K562 (cell line): Measurements from ENCODE around the gene LRP3. TPM values are rescaled to one million over a fixed set of nuclear protein-coding genes. Genes with fewer than 3 reads are reported as not detected.

ENCODE experiments used
- ATAC-seq: fragments of 200-7000 bp; cut with Tn5 transposase; 3 replicates; pipeline ENCODE4 v1.9.1; 2020; ENCODE audit warnings: moderate library complexity
- BruUV-seq: library from RNA; stranded (reverse); fragments of 400-500 nt; replicated peaks from 2 replicates; lab custom pipeline; 2021; lab: Mats Ljungman, UMichigan
- CTCF ChIA-PET: fragments of 300-600 bp; formaldehyde crosslinking; extraction: SDS; loops from one replicate; lab custom pipeline; 2021; ENCODE audit warnings: low intra/inter-chr PET ratio; lab: Yijun Ruan, JAX
- POLR2A ChIA-PET: fragments of 300-600, 350-650 bp; sonication (Branson Sonifier 250); formaldehyde crosslinking; extraction: SDS; loops from one replicate; lab custom pipeline; 2021; ENCODE audit warnings: antibody characterized with exemption, inconsistent platforms; lab: Yijun Ruan, JAX
- DNase-seq, 4 experiments: peaks; one replicate each; pipeline versions ENCODE4 v3.0.0 to v3.0.0-alpha.2; 2011 to 2018; ENCODE audit warnings: low spot score in 3 of 4, mixed read lengths in 3 of 4; ENCODE audit errors: extremely low read depth in 1 of 4
- FAIRE-seq: peaks from 2 replicates; lab custom pipeline; 2011; peaks lifted over from hg19 to GRCh38; lab: Jason Lieb, UNC
- H2AFZ ChIP-seq: 2 replicates; pipeline ENCODE4 v1.6.0; 2011; ENCODE audit warnings: low read depth, low read length, control low read depth, inconsistent platforms
- H3K27ac ChIP-seq: fragments of 200-600 bp; 3 replicates; pipeline ENCODE4 v1.8.0; 2011; ENCODE audit warnings: low read depth, mild to moderate bottlenecking, control low read depth, inconsistent platforms, low read length, moderate library complexity, mixed read lengths; ENCODE audit errors: extremely low read depth
- H3K27me3 ChIP-seq, 2 experiments: fragments of 300-600 bp in 1 of 2; 2 replicates in 1 of 2; 3 replicates in 1 of 2; pipeline versions ENCODE4 v1.6.0 to v1.8.0; 2011; ENCODE audit warnings: inconsistent platforms in 2 of 2, low read length in 2 of 2, mild to moderate bottlenecking in 1 of 2, mixed read lengths in 1 of 2, moderate library complexity in 1 of 2; ENCODE audit not compliant: control insufficient read depth in 2 of 2, insufficient read depth in 2 of 2
- H3K36me3 ChIP-seq: fragments of 300-600 bp; 3 replicates; pipeline ENCODE4 v1.8.0; 2011; ENCODE audit warnings: mild to moderate bottlenecking, low read length, inconsistent platforms; ENCODE audit not compliant: control insufficient read depth, insufficient read depth
- H3K4me1 ChIP-seq, 2 experiments: fragments of 200-600 bp in 1 of 2; replicated peaks in 1 of 2; 2 replicates in 1 of 2; 3 replicates in 1 of 2; pipeline versions ENCODE4 v1.5.1 to v1.8.0; 2011; ENCODE audit warnings: inconsistent platforms in 2 of 2, low read length in 2 of 2, mild to moderate bottlenecking in 1 of 2, mixed read lengths in 1 of 2, moderate library complexity in 1 of 2; ENCODE audit not compliant: control insufficient read depth in 2 of 2, insufficient read depth in 2 of 2
- H3K4me2 ChIP-seq: 2 replicates; pipeline ENCODE4 v1.6.1; 2011; ENCODE audit warnings: low read length, control low read depth, inconsistent platforms, mixed read lengths; ENCODE audit not compliant: insufficient read depth
- H3K4me3 ChIP-seq: fragments of 200-600 bp; sonication (generic), shearing (Covaris generic); 2 replicates; pipeline ENCODE4 v1.5.1; 2016; ENCODE audit warnings: control low read depth, inconsistent platforms
- H3K79me2 ChIP-seq: fragments of 200-600 bp; 3 replicates; pipeline ENCODE4 v1.8.0; 2011; ENCODE audit warnings: low read length, inconsistent platforms; ENCODE audit not compliant: control insufficient read depth, insufficient read depth
- H3K9ac ChIP-seq, 2 experiments: 2 replicates each; pipeline versions ENCODE4 v1.6.0 to v1.6.1; 2011; ENCODE audit warnings: low read depth in 2 of 2, low read length in 2 of 2, control low read depth in 1 of 2, inconsistent platforms in 1 of 2, mild to moderate bottlenecking in 1 of 2, mixed read lengths in 1 of 2; ENCODE audit not compliant: insufficient read depth in 1 of 2
- H3K9me1 ChIP-seq: one replicate; pipeline ENCODE4 v1.6.0; 2011; ENCODE audit warnings: inconsistent platforms, mild to moderate bottlenecking, low read length, moderate library complexity; ENCODE audit not compliant: control insufficient read depth, insufficient read depth
- H3K9me3 ChIP-seq: replicated peaks from 2 replicates; pipeline ENCODE4 v1.5.1; 2011; ENCODE audit warnings: low read depth, low read length, inconsistent platforms; ENCODE audit not compliant: control insufficient read depth, insufficient read depth
- H4K20me1 ChIP-seq: replicated peaks from 2 replicates; pipeline ENCODE4 v1.6.1; 2011; ENCODE audit warnings: low read length, inconsistent platforms, mixed read lengths; ENCODE audit not compliant: control insufficient read depth, insufficient read depth
- CEBPB ChIP-seq: fragments of 450-650 bp; IDR thresholded peaks from 2 replicates; pipeline ENCODE4 v1.6.1; 2016; ENCODE audit warnings: missing genetic modification characterization, missing compliant biosample characterization
- HCFC1 ChIP-seq: IDR thresholded peaks from 2 replicates; pipeline ENCODE4 v1.6.1; 2012; ENCODE audit warnings: low read depth, low read length, improper control_type of control experiment
- HIVEP1 ChIP-seq: fragments of 250-450 bp; sonication (Bioruptor Pico); IDR thresholded peaks from 2 replicates; pipeline ENCODE4 v1.4.0; 2020; ENCODE audit warnings: mild to moderate bottlenecking
- MEF2A ChIP-seq: IDR thresholded peaks from 2 replicates; pipeline ENCODE4 v1.6.1; 2011; ENCODE audit warnings: low read depth, mild to moderate bottlenecking, low read length, moderate library complexity; ENCODE audit not compliant: control insufficient read depth
- MEF2D ChIP-seq: conservative IDR thresholded peaks from 2 replicates; pipeline ENCODE4 v1.6.1; 2016; ENCODE audit warnings: low read depth, missing genetic modification characterization, missing compliant biosample characterization
- NFRKB ChIP-seq: fragments of 450-650 bp; IDR thresholded peaks from 2 replicates; pipeline ENCODE4 v1.6.1; 2016; ENCODE audit warnings: low read depth
- PHF20 ChIP-seq: fragments of 450-650 bp; IDR thresholded peaks from 2 replicates; pipeline ENCODE4 v1.6.1; 2018; ENCODE audit not compliant: partially characterized antibody
- SMAD2 ChIP-seq: fragments of 150-350 bp; IDR thresholded peaks from 2 replicates; pipeline ENCODE4 v1.6.1; 2014; ENCODE audit warnings: low read depth, mild to moderate bottlenecking, low read length
- TOE1 ChIP-seq, 2 experiments: fragments of 450-650 bp in 1 of 2; sonication (generic) in 1 of 2; formaldehyde crosslinking in 1 of 2; IDR thresholded peaks; 2 replicates each; pipeline versions ENCODE4 v1.7.1 to v1.8.0; 2016 to 2022; ENCODE audit warnings: borderline replicate concordance in 2 of 2, mild to moderate bottlenecking in 2 of 2, antibody characterized with exemption in 1 of 2, inconsistent platforms in 1 of 2, low read depth in 1 of 2, missing genetic modification reagents in 1 of 2, moderate library complexity in 1 of 2
- TSC22D4 ChIP-seq: fragments of 450-650 bp; IDR thresholded peaks from 2 replicates; pipeline ENCODE4 v1.6.1; 2016; ENCODE audit warnings: missing genetic modification characterization, missing biosample characterization, control low read depth
- XRCC5 ChIP-seq: fragments of 200-400 bp; formaldehyde crosslinking; IDR thresholded peaks from 2 replicates; pipeline ENCODE4 v1.6.1; 2017; ENCODE audit warnings: low read depth, mild to moderate bottlenecking, low read length
- ZNF134 ChIP-seq: fragments of 250-450 bp; sonication (Bioruptor Pico); conservative IDR thresholded peaks from 2 replicates; pipeline ENCODE4 v1.4.0; 2020
- ZNF668 ChIP-seq: fragments of 250-450 bp; sonication (Bioruptor Pico); IDR thresholded peaks from 2 replicates; pipeline ENCODE4 v1.8.0; 2022; ENCODE audit warnings: mild to moderate bottlenecking, inconsistent platforms
- WGBS: fragments of 100-300 bp; shearing (Covaris generic); methylation state at CpG from one replicate; pipeline ENCODE4 v1.1.6; 2016; ENCODE audit warnings: low coverage, mixed read lengths; ENCODE audit not compliant: insufficient coverage; ENCODE audit errors: missing lambda C conversion rate; 5-methylcytosine and 5-hydroxymethylcytosine counted together
- in situ Hi-C: fragments of 300-500 bp; cut with MboI; formaldehyde crosslinking; loops from 4 replicates; pipeline ENCODE4 v1.15.0; 2018; ENCODE audit warnings: inconsistent platforms, mixed read lengths
- intact Hi-C: fragments of 100-400 bp; cut with micrococcal nuclease; formaldehyde crosslinking; loops from 2 replicates; pipeline ENCODE4 v1.14.2; 2022
- polyA plus RNA-seq, 8 experiments: library from polyadenylated mRNA; depleted of rRNA in 4 of 8; stranded (reverse) in 5 of 8; unstranded in 3 of 8; fragments of >200 nt; fragmentation: Nextera tagmentation in 2 of 8; fragmentation: Illumina TruSeq in 1 of 8; extraction: Ambion mirVana in 2 of 8; extraction: Trizol in 1 of 8; gene quantifications; 2 replicates each; pipeline versions ENCODE4 v1.2.1 to v1.2.3, GENCODE V29; 2011 to 2014; ENCODE audit warnings: inconsistent platforms in 1 of 8, missing spikeins in 1 of 8
- total RNA-seq, 7 experiments: library from RNA; depleted of rRNA in 6 of 7; stranded (reverse); fragments of >200 nt in 6 of 7; fragmentation: Illumina TruSeq in 2 of 7; extraction: Trizol in 2 of 7; gene quantifications; 2 replicates each; pipeline versions ENCODE4 v1.2.1 to v1.2.3, GENCODE V29; 2011 to 2021; ENCODE audit warnings: low replicate concordance in 1 of 7
- TF ChIP-seq, protein P1 (sequence below): fragments of 450-650 bp; IDR thresholded peaks from 2 replicates; pipeline ENCODE4 v1.6.1; 2016; ENCODE audit warnings: low read depth, mild to moderate bottlenecking, moderate library complexity
- TF ChIP-seq, protein P2 (sequence below): fragments of 450-650 bp; IDR thresholded peaks from 2 replicates; pipeline ENCODE4 v1.6.1; 2014; ENCODE audit warnings: low read depth, mild to moderate bottlenecking, moderate library complexity, borderline replicate concordance
- TF ChIP-seq, protein P3 (sequence below): fragments of 450-650 bp; IDR thresholded peaks from 2 replicates; pipeline ENCODE4 v1.6.1; 2016; ENCODE audit warnings: borderline replicate concordance
- TF ChIP-seq, protein P4 (sequence below): fragments of 450-650 bp; IDR thresholded peaks from 2 replicates; pipeline ENCODE4 v1.7.1; 2018; ENCODE audit warnings: mild to moderate bottlenecking, low read depth; ENCODE audit not compliant: partially characterized antibody

LRP3 gene
- total and polyA plus RNA-seq, 9 of the 15 experiments (the other 6 are each of a cell fraction or from before 2014, with no cell fraction given) = 0.29 TPM; not detected in 8

DNA sequence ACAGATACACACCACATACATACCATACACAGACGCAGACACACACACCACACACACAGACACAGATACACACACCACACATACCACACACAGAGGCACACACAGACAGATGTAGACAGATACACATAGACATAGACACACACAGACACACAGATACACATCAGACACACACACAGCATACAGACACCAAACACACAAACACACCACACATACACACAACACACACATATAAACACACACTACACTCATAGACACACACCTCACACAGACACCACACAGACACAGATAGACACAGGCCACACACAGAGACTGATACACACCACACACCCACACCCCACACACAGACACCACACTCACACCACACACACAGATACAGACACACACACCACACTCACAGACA is 56.4 kb downstream of the LRP3 start:
- no peaks in the 10 kb centered on the region for H4K20me1 ChIP-seq
- no peaks in the 10 kb centered on the region for H3K79me2 ChIP-seq
- H3K9me3 ChIP-seq = peaks cover 7% of the 10 kb centered on the region; the same call in 1 of the 2 replicates
- H3K9ac ChIP-seq = no peak overlapping the region
- H3K4me3 ChIP-seq = no peak overlapping the region
- DNase-seq (no peak), FAIRE-seq (no peak), ATAC-seq (no peak)
- peaks cover 0 to 16% of the 10 kb centered on the region in 2 experiments; a peak in 2 of 5 replicates for H3K4me1 ChIP-seq
- in situ Hi-C loops (no loop called here), intact Hi-C loops (no loop called here)
- H2AFZ ChIP-seq = no peak overlapping the region
- no peaks in the 10 kb centered on the region for H3K9me1 ChIP-seq
- H3K27ac ChIP-seq = no peak overlapping the region
- H3K4me2 ChIP-seq = no peak overlapping the region
- ChIA-PET CTCF (no interaction called here), POLR2A (no interaction called here)
- H3K36me3 ChIP-seq = no peaks in the 10 kb centered on the region
- H3K27me3 ChIP-seq = peaks cover 2 to 25% of the 10 kb centered on the region in 2 experiments; a peak in 2 of 5 replicates
- 0% methylated on average over 1 of the region's 1 CpG for WGBS
- BruUV-seq = no TSS peak
- TF ChIP-seq ZNF668 (no peak), XRCC5 (no peak), HCFC1 (no peak), HIVEP1 (CRISPR knock-in tag) (no peak), NFRKB (no peak), TOE1 (IDR thresholded peaks at IDR 0.05; ENCODE audit: borderline replicate concordance) (no peak), TOE1 (CRISPR knock-in tag; IDR thresholded peaks at IDR 0.05; ENCODE audit: borderline replicate concordance, low read depth) (no peak), MEF2A (no peak), TSC22D4 (tag) (peak; percentile 19; the same call in 1 of the 2 replicates), MEF2D (tag) (no peak), ZNF134 (no peak), CEBPB (no peak), PHF20 (peak; percentile 43), SMAD2 (no peak)
- TF ChIP-seq, protein P1, sequence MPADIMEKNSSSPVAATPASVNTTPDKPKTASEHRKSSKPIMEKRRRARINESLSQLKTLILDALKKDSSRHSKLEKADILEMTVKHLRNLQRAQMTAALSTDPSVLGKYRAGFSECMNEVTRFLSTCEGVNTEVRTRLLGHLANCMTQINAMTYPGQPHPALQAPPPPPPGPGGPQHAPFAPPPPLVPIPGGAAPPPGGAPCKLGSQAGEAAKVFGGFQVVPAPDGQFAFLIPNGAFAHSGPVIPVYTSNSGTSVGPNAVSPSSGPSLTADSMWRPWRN = no peak
- TF ChIP-seq, protein P2, sequence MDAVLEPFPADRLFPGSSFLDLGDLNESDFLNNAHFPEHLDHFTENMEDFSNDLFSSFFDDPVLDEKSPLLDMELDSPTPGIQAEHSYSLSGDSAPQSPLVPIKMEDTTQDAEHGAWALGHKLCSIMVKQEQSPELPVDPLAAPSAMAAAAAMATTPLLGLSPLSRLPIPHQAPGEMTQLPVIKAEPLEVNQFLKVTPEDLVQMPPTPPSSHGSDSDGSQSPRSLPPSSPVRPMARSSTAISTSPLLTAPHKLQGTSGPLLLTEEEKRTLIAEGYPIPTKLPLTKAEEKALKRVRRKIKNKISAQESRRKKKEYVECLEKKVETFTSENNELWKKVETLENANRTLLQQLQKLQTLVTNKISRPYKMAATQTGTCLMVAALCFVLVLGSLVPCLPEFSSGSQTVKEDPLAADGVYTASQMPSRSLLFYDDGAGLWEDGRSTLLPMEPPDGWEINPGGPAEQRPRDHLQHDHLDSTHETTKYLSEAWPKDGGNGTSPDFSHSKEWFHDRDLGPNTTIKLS = no peak
- TF ChIP-seq, protein P3, sequence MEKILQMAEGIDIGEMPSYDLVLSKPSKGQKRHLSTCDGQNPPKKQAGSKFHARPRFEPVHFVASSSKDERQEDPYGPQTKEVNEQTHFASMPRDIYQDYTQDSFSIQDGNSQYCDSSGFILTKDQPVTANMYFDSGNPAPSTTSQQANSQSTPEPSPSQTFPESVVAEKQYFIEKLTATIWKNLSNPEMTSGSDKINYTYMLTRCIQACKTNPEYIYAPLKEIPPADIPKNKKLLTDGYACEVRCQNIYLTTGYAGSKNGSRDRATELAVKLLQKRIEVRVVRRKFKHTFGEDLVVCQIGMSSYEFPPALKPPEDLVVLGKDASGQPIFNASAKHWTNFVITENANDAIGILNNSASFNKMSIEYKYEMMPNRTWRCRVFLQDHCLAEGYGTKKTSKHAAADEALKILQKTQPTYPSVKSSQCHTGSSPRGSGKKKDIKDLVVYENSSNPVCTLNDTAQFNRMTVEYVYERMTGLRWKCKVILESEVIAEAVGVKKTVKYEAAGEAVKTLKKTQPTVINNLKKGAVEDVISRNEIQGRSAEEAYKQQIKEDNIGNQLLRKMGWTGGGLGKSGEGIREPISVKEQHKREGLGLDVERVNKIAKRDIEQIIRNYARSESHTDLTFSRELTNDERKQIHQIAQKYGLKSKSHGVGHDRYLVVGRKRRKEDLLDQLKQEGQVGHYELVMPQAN = peak; percentile 42; the same call in 1 of the 2 replicates
- TF ChIP-seq, protein P4, sequence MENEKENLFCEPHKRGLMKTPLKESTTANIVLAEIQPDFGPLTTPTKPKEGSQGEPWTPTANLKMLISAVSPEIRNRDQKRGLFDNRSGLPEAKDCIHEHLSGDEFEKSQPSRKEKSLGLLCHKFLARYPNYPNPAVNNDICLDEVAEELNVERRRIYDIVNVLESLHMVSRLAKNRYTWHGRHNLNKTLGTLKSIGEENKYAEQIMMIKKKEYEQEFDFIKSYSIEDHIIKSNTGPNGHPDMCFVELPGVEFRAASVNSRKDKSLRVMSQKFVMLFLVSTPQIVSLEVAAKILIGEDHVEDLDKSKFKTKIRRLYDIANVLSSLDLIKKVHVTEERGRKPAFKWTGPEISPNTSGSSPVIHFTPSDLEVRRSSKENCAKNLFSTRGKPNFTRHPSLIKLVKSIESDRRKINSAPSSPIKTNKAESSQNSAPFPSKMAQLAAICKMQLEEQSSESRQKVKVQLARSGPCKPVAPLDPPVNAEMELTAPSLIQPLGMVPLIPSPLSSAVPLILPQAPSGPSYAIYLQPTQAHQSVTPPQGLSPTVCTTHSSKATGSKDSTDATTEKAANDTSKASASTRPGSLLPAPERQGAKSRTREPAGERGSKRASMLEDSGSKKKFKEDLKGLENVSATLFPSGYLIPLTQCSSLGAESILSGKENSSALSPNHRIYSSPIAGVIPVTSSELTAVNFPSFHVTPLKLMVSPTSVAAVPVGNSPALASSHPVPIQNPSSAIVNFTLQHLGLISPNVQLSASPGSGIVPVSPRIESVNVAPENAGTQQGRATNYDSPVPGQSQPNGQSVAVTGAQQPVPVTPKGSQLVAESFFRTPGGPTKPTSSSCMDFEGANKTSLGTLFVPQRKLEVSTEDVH = no peak
